HUES64 (cell line): ENCODE results near the gene GRK5.

Source experiments
- H3K27ac ChIP-seq: 2 replicates; pipeline ENCODE4 v1.7.0; 2013; ENCODE audit warnings: low read depth, low read length, inconsistent platforms
- H3K27me3 ChIP-seq: 2 replicates; pipeline ENCODE4 v1.6.1; 2013; ENCODE audit warnings: mild to moderate bottlenecking, low read length; ENCODE audit not compliant: insufficient read depth
- H3K36me3 ChIP-seq: 2 replicates; pipeline ENCODE4 v1.6.1; 2013; ENCODE audit warnings: mild to moderate bottlenecking, low read length; ENCODE audit not compliant: insufficient read depth
- H3K4me1 ChIP-seq: 2 replicates; pipeline ENCODE4 v1.6.1; 2013; ENCODE audit warnings: mild to moderate bottlenecking, low read length, moderate library complexity; ENCODE audit not compliant: insufficient read depth
- H3K4me3 ChIP-seq: 2 replicates; pipeline ENCODE4 v1.5.1; 2013; ENCODE audit warnings: mild to moderate bottlenecking, low read length, moderate library complexity
- H3K9ac ChIP-seq: 2 replicates; pipeline ENCODE4 v1.6.1; 2013; ENCODE audit warnings: mild to moderate bottlenecking, low read depth, low read length
- H3K9me3 ChIP-seq: 2 replicates; pipeline ENCODE4 v1.6.1; 2013; ENCODE audit warnings: low read depth, low read length; ENCODE audit not compliant: insufficient read depth
- WGBS: fragments of 150-250, 120-280 bp; methylation state at CpG from one replicate; pipeline ENCODE4 v1.1.7; 2013; ENCODE audit warnings: missing lambda C conversion rate; 5-methylcytosine and 5-hydroxymethylcytosine counted together

GRK5 gene

DNA sequence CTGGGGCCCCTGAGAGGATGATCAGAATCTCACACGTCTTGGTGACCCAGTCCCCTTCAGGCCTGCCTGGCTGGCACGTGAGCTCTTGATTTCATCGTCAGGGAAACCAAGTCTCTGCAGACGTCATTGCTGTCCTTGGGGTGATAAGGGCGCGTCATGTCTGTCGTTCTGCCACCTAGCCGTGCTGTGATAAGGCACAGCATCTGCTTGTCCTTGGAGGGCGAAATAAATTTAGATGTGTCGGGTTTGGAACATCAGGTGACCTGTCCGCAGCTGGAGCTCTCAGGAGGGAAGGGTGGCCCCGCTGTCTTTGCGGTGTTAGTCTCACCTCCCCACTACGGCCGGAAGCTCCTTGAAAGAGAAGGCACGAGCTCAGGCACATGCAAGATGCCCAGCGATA, 129.2 kb downstream of the GRK5 start:
- Histone ChIP-seq H3K4me1 (no peaks in the 10 kb centered on the region; the same call in 1 of the 2 replicates), H3K4me3 (no peak overlapping the region), H3K9me3 (no peaks in the 10 kb centered on the region), H3K36me3 (no peaks in the 10 kb centered on the region), H3K27me3 (no peaks in the 10 kb centered on the region), H3K9ac (no peak overlapping the region), H3K27ac (no peak overlapping the region)
- whole genome bisulfite sequencing, result 90% methylated on average over 17 of the region's 17 CpGs

DNA sequence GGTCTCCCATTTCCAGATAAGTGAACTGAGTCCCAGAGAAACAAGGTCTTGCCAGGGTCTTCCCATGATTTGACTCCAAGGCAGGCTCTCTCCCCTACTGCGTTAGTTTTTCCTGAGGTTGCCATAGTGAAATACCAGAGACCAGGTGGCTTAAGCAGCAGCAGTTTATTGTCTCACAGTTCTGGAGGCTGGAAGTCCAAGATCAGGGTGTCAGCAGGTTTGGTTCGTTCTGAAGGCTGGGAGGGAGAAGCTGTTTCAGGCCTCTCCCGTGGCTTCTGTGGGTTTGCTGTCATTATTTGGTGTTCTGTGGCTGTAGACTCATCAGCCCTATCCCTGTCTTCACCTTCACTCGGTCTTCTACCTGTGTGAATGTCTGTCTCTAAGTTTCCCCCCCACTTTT, 129.9 kb downstream of the GRK5 start:
- Histone ChIP-seq H3K9ac (no peak overlapping the region), H3K36me3 (no peaks in the 10 kb centered on the region), H3K9me3 (no peaks in the 10 kb centered on the region), H3K4me1 (no peaks in the 10 kb centered on the region; the same call in 1 of the 2 replicates), H3K27me3 (no peaks in the 10 kb centered on the region), H3K27ac (no peak overlapping the region), H3K4me3 (no peak overlapping the region)
- 63% methylated on average over 3 of the region's 4 CpGs for WGBS

- WGBS, result 84% methylated on average over 8 of the region's 8 CpGs
- H3K9ac ChIP-seq, result no peak overlapping the region
- no peaks in the 10 kb centered on the region; the same call in 1 of the 2 replicates for H3K4me1 ChIP-seq
- H3K27ac ChIP-seq, result no peak overlapping the region
- no peaks in the 10 kb centered on the region for H3K9me3 ChIP-seq
- H3K4me3 ChIP-seq, result no peak overlapping the region
- no peaks in the 10 kb centered on the region for H3K36me3 ChIP-seq
- H3K27me3 ChIP-seq, result no peaks in the 10 kb centered on the region
These were observed 130.5 kb downstream of the GRK5 start for GRCh38 chr10:119337796-119338432.

- H3K27ac ChIP-seq, result no peak overlapping the region
- H3K36me3 ChIP-seq, result no peaks in the 10 kb centered on the region
- WGBS, result 94% methylated on average over 9 of the region's 9 CpGs
- H3K4me1 ChIP-seq, result no peaks in the 10 kb centered on the region; the same call in 1 of the 2 replicates
- no peak overlapping the region for H3K9ac ChIP-seq
- no peaks in the 10 kb centered on the region for H3K9me3 ChIP-seq
- no peaks in the 10 kb centered on the region for H3K27me3 ChIP-seq
- H3K4me3 ChIP-seq, result no peak overlapping the region
These were observed 131.7 kb downstream of the GRK5 start for GRCh38 chr10:119339109-119339508.

- Histone ChIP-seq H3K9me3 (no peaks in the 10 kb centered on the region), H3K4me1 (no peaks in the 10 kb centered on the region; the same call in 1 of the 2 replicates), H3K27me3 (no peaks in the 10 kb centered on the region), H3K4me3 (no peak overlapping the region), H3K36me3 (no peaks in the 10 kb centered on the region), H3K9ac (no peak overlapping the region), H3K27ac (no peak overlapping the region)
- WGBS, result 89% methylated on average over 10 of the region's 10 CpGs
These were observed 133.6 kb downstream of the GRK5 start for GRCh38 chr10:119340893-119341458.

- Histone ChIP-seq H3K36me3 (no peaks in the 10 kb centered on the region), H3K9me3 (no peaks in the 10 kb centered on the region), H3K27ac (no peak overlapping the region), H3K4me3 (no peak overlapping the region), H3K4me1 (no peaks in the 10 kb centered on the region; the same call in 1 of the 2 replicates), H3K9ac (no peak overlapping the region), H3K27me3 (no peaks in the 10 kb centered on the region)
- WGBS, result 79% methylated on average over 15 of the region's 15 CpGs
These were observed 134.3 kb downstream of the GRK5 start for GRCh38 chr10:119341459-119342301.

DNA sequence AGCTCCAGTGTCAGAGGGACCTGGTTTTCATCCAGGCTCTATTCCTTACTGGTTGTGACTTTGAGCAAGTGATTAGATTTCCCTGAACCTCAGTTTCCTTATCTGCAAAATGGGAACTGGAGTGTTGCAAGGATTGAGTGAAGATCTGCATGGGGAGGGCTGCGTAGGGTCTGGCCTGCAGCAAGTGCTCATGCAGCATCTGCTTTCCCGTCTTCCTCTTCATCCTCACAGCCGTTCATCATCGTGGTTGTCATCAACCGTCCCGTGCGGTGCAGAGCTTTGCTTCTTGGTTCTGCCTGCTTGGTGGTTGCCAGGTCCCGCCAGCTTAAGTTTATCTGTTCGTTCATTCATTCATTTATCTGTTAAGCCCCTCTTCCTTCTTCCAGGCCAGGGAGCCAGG, 135.0 kb downstream of the GRK5 start:
- no peak overlapping the region for H3K4me3 ChIP-seq
- H3K9me3 ChIP-seq, result no peaks in the 10 kb centered on the region
- H3K4me1 ChIP-seq, result no peaks in the 10 kb centered on the region; the same call in 1 of the 2 replicates
- H3K27ac ChIP-seq, result no peak overlapping the region
- H3K27me3 ChIP-seq, result no peaks in the 10 kb centered on the region
- WGBS, result 93% methylated on average over 9 of the region's 9 CpGs
- no peak overlapping the region for H3K9ac ChIP-seq
- no peaks in the 10 kb centered on the region for H3K36me3 ChIP-seq

- H3K4me1 ChIP-seq, result no peaks in the 10 kb centered on the region; the same call in 1 of the 2 replicates
- no peak overlapping the region for H3K4me3 ChIP-seq
- H3K27me3 ChIP-seq, result no peaks in the 10 kb centered on the region
- H3K9ac ChIP-seq, result no peak overlapping the region
- H3K36me3 ChIP-seq, result no peaks in the 10 kb centered on the region
- H3K27ac ChIP-seq, result no peak overlapping the region
- 89% methylated on average over 9 of the region's 9 CpGs for WGBS
- no peaks in the 10 kb centered on the region for H3K9me3 ChIP-seq
These were observed 135.7 kb downstream of the GRK5 start for GRCh38 chr10:119343011-119343601.

GRCh38 chr10:119344381-119344780, 137.0 kb downstream of the GRK5 start:
- Histone ChIP-seq H3K9ac (no peak overlapping the region), H3K36me3 (no peaks in the 10 kb centered on the region), H3K4me3 (no peak overlapping the region), H3K27me3 (no peaks in the 10 kb centered on the region), H3K4me1 (no peaks in the 10 kb centered on the region; the same call in 1 of the 2 replicates), H3K27ac (no peak overlapping the region), H3K9me3 (no peaks in the 10 kb centered on the region)
- WGBS, result 97% methylated on average over 12 of the region's 12 CpGs

GRCh38 chr10:119346095-119346832, 138.9 kb downstream of the GRK5 start:
- Histone ChIP-seq H3K9ac (no peak overlapping the region), H3K4me1 (no peaks in the 10 kb centered on the region; the same call in 1 of the 2 replicates), H3K9me3 (peaks cover 3% of the 10 kb centered on the region; the same call in 1 of the 2 replicates), H3K27ac (no peak overlapping the region), H3K4me3 (no peak overlapping the region), H3K36me3 (no peaks in the 10 kb centered on the region), H3K27me3 (no peaks in the 10 kb centered on the region)
- WGBS, result 86% methylated on average over 16 of the region's 16 CpGs
